Measurements from ENCODE around the gene AK2.
"Not testable (repeated sequence)": the region's sequence is repeated elsewhere in the genome, so short reads cannot be mapped to it uniquely, and the experiment has no call there.

DNA sequence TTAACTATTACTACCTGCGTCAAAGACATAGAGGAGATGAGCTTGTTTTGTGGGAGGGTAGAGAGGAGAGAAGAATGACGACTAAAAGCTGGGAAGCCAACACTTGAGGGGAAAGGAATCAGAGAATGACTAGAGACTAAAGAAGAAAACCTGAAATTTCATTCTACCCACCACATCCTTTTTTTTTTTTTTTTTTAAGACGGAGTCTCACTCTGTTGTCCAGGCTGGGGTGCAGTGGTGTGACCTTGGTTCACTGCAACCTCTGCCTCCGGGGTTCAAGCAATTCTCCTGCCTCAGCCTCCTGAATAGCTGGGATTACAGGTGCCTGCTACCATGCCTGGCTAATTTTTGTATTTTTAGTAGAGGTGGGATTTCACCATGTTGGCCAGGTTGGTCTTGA lies 9.6 kb upstream of the AK2 start:
- TF ChIP-seq, protein P1, sequence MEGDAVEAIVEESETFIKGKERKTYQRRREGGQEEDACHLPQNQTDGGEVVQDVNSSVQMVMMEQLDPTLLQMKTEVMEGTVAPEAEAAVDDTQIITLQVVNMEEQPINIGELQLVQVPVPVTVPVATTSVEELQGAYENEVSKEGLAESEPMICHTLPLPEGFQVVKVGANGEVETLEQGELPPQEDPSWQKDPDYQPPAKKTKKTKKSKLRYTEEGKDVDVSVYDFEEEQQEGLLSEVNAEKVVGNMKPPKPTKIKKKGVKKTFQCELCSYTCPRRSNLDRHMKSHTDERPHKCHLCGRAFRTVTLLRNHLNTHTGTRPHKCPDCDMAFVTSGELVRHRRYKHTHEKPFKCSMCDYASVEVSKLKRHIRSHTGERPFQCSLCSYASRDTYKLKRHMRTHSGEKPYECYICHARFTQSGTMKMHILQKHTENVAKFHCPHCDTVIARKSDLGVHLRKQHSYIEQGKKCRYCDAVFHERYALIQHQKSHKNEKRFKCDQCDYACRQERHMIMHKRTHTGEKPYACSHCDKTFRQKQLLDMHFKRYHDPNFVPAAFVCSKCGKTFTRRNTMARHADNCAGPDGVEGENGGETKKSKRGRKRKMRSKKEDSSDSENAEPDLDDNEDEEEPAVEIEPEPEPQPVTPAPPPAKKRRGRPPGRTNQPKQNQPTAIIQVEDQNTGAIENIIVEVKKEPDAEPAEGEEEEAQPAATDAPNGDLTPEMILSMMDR (IDR thresholded peaks at IDR 0.05): not testable (repeated sequence)
- TF ChIP-seq POLR2A (IDR thresholded peaks at IDR 0.05); POLR2AphosphoS5 (IDR thresholded peaks at IDR 0.05; ENCODE audit: insufficient read depth in 1 of 2, low read depth in 1 of 2): not testable (repeated sequence)
